ENCODE measurements around the gene KCNN4.
"Not testable (repeated sequence)": the region's sequence is repeated elsewhere in the genome, so short reads cannot be mapped to it uniquely, and the experiment has no call there.

The KCNN4 gene

DNA sequence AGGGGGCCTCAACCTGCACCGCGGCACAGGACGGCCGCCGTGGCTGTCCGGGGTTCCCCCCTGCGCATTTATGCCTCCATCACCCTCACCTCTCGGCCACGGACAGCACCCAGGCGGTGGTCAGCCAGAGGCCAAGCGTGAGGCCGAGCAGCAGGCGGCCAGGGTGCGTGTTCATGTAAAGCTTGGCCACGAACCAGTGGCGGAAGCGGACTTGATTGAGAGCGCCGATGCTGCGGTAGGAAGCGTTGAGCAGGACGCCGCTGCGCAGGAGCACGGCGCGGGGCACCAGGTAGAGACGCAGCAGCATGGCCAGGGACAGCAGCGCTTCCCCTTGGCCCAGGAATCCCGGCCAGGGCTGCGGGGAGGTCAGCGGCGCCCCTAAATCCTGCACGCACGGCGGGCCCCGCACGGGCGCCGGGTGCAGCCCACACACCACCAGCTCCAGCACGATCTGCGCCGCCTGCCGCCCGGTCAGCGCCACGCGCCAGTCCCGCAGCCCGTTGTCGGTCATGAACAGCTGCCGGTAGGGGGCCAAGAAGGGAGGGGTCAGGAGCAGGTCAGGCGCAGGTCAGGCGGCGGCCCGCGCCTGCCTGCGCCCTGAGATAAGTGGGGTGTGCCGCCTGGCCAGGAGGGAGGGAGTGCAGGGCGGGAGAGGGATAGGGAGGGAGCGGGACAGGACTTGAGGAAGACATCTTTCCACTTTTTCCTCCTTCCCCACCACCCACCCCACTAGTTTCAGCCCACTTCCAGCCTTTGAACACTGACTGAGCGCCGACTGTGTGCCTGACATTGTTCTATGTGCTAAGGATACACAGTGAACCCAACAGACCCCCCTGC is 6.5 kb downstream of the KCNN4 start:
- DNase-seq (ENCODE audit: low spot score) = no peak

DNA sequence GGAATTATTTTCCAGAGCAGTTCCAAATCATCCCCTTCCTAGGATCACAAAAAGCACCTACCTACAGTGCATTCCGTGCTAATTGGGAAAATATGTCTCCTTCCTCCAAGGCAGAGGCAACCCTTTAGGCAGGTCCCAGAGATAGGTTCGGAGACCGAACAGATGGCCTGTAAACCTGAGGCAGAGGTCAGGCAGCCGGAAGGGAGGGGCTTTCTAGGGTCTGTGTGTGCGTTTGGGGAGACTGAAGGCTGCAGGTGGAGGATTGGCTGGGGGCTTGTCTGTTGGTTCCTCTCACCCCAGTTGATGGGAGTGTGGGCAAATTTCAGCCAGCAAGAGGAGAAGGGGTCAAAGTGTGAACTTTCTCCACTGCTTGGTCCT is 7.1 kb downstream of the KCNN4 start:
- DNase-seq (ENCODE audit: low spot score) = no peak

DNA sequence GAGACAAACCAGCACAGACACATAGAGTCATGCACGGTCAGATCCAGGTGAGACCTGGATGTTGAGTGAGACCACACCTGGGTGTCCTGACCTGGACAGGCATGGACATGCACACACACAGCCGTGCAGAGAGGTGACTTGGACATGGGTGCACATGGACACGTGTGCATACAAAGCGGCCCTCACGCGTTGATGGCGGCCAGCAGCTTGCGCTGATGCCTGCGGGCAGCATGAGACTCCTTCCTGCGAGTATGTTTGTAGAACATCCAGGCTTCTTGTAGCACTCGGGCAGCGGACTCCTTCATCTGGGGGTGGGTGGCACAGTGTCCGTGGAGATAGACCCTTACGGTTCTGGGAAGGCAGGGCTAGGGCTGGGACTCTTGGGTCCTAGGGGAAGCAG is 11.5 kb downstream of the KCNN4 start:
- no peak for DNase-seq (ENCODE audit: low spot score)

DNA sequence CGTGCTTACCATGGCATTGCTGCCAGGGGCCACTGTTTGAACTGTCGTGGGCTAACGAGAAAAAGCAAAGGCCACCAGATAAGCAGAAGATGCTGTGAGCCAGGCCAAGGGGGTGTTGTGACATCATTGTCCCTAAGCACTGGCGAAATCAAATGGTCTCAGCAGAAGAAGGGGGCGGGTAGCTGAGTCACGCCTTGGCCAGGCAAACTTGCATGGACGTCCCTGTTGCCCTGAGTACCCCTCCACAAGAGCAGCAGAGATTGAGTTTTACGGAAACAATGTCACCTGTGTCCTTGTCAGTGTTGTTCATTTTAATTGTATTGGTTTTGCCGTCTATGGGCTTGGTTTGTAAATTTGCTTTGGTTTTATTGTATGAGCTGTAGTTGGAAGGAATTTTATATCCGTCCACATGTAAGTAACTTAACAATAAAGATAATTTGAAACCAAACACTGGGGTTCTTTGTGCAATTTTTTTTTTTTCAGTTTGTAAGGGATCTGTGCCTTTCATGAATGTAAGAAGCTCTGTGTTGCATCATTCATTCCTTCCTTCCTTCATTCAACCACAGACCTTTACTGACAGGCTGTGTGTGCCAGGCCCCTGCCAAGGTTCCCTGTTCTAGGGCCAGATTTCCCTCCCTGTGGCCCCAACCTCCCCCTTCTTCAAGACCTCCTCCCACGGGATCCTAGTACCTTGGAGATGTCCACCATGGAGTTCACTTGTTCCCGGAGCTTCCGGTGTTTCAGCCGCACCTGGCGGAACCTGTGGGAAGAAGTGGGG is 12.3 kb downstream of the KCNN4 start:
- no peak for DNase-seq (ENCODE audit: low spot score)

- DNase-seq (ENCODE audit: low spot score) = no peak
Observed at GRCh38 chr19:43767818-43768217, 13.0 kb downstream of the KCNN4 start.

DNA sequence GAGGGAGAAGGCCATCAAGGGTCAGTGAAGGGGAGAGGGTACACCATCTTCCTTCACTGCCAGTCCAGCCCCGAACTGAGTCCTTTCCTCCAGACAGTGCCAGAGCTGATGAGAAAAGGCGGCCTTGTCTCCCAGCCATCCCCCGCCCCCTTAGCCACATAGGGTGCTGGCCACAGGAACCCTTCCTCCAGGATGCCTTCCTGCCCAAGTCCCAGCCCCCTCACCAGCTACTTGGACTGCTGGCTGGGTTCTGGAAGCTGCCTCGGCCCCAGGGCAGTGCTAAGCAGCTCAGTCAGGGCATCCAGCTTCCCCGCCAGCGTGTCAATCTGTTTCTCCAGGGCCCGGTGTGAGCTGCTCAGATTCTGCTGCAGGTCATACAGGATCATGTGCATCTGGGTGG is 13.5 kb downstream of the KCNN4 start:
- DNase-seq (ENCODE audit: low spot score) = no peak

DNA sequence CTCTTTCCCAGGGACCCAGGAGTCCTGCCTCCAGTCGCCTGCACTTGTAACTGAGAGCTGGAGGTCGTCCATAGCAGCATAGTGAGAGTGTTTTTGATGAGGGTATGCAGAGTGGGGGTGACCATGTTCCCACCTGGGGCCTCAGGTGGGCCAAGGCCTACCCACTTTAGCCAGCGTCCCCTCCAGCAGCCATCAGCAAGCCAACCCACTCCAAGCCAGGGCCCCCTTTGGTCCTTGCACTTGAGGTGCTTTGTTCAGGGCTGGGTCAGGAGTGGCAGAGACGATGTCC is 14.1 kb downstream of the KCNN4 start:
- no peak for DNase-seq (ENCODE audit: low spot score)

GRCh38 chr19:43765109-43765876 is 15.5 kb downstream of the KCNN4 start:
- peak; percentile 82 for DNase-seq (ENCODE audit: low spot score)

DNA sequence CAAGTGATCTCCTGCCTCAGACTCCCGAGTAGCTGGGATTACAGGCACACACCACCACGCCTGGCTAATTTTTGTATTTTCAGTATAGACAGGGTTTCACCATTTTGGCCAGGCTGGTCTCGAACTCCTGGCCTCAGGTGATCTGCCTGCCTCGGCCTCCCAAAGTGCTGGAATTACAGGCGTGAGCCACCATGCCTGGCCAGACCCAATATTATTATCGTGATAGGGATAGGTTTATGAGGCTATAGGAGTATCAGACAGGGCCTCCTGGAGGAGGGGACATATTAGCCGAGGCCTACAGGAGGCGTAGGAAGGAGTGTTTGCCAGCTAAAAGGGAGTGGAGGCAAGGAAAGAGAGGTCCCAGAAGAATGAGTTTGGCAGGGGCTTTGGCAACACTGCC is 16.1 kb downstream of the KCNN4 start:
- not testable (repeated sequence) for DNase-seq (ENCODE audit: low spot score)

- no peak for DNase-seq (ENCODE audit: low spot score)
Observed at GRCh38 chr19:43763473-43763939, 17.3 kb downstream of the KCNN4 start.

- no peak for DNase-seq (ENCODE audit: low spot score)
Observed at GRCh38 chr19:43762814-43763213, 18.0 kb downstream of the KCNN4 start.

DNA sequence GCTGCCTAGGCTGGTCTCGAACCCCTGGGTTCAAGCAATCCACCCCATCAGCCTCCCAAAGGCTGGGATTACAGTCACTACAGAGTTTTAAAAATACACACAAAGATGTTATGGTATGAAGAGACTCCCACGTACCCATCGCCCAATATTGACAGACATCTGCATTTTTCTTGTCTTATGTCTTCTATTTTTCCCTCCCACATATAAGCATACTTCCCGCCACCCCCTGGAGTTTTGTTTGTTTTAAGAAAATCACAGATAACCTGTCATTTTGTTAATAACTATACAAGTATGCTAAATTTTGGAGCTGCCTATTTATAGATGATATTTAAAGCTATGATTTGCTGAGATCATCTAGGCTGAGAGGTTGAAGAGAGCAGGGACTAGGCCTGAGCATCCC is 19.8 kb downstream of the KCNN4 start:
- DNase-seq (ENCODE audit: low spot score) = no peak

DNA sequence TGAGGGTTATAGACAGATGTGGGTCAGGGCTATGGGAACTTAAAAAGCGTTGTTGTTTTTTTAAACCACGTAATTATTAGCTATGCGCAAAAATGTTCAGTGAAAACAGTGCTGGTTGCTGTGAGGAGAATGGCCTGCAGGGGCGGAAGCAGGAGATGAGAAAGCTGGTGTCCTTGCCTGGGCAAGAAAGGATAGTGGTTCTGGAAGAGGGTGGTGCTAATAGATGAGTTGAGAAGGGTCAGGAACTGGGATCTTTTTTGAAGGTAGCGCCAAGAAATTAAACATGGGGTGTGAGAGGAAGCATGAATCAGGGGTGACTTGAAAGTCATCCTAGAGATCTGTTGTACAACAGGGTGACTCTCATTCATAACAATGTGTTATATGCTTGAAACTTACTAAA is 21.3 kb downstream of the KCNN4 start:
- no peak for DNase-seq (ENCODE audit: low spot score)

DNA sequence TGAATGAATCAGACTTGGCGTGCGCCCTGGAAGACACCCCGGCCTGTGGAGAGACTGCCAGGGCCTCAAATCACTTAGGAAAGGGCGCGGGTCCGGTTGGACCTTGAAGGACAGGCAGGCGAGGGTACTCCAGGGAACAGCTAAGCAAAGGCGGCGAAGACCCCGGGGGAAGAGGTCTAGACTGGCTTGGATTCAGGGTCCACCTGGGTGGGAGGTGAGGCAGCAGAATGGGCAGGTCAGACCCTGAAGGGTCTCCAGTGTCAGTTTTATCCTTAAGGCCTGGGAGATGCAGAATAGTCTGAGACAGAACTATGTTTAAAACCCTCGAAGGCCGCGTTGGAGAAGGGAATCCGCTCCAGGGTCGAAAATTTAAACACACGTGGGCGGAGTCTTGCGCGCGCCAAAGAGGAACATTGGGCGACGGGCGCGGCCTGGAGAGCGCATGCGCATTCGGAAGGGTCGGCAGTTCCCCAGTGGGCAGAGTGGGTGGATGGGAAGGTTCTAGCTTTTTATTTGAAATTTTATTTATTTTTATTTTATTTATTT is 25.4 kb downstream of the KCNN4 start:
- peak; percentile 79 for DNase-seq (ENCODE audit: low spot score)

DNA sequence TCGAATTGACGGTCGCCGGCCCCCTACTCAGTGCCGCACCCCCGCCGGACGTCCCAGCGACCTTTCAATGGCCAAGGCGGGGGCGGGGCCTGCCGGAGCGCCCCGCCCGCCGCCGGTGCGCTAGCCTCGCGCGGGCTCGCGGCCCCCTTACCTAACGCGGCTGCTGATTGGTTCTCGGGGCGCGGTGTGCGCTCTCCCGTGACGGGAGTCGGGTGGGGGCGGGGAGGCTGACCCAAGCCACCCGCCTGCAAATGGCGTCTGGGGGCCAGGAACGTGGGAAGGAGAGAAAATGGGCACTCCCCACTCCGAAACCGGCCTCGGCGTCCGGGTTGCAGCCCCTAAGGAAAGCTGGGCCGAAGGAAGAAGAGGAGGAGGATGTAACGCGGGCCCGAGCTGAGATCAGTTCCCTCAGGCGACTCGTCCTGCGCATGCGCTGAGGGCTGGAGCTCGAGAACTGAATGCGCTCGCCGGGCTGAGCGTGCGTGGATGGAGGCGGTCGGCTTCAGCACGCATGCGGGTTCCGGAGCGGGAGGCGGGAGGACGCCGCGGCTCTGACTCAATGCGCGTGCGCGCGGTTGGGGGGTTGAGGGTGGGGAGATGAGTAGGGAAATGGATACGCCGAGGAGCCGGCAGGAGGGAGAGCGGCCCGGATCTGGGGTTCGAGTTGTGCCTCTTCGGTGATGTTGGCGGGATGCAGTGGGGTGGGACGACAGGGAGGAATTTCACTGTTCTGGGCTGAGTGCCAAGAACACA is 26.1 kb downstream of the KCNN4 start, which contains the start of gene SMG9:
SMG9 (minus strand) TSS at position 460 of the 753 bp plus-strand sequence. CDS start 4,221 bp downstream, outside the sequence.
- peak; percentile 98 for DNase-seq (ENCODE audit: low spot score)

DNA sequence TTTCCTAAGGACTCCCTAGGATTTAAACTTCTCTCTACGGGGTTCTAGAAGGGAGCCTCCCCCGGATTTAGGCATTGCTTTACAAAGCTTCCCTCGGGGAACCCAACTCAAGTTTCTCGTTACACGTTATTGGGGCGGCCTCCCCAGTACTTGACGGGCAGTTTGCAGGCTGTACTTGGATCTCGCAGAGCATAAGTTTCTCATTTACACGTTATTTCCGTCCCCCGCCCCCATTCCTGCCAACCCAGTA is 26.6 kb downstream of the KCNN4 start:
- no peak for DNase-seq (ENCODE audit: low spot score)

- DNase-seq (ENCODE audit: low spot score) = no peak
Observed at GRCh38 chr19:43752287-43752875, 28.4 kb downstream of the KCNN4 start.

DNA sequence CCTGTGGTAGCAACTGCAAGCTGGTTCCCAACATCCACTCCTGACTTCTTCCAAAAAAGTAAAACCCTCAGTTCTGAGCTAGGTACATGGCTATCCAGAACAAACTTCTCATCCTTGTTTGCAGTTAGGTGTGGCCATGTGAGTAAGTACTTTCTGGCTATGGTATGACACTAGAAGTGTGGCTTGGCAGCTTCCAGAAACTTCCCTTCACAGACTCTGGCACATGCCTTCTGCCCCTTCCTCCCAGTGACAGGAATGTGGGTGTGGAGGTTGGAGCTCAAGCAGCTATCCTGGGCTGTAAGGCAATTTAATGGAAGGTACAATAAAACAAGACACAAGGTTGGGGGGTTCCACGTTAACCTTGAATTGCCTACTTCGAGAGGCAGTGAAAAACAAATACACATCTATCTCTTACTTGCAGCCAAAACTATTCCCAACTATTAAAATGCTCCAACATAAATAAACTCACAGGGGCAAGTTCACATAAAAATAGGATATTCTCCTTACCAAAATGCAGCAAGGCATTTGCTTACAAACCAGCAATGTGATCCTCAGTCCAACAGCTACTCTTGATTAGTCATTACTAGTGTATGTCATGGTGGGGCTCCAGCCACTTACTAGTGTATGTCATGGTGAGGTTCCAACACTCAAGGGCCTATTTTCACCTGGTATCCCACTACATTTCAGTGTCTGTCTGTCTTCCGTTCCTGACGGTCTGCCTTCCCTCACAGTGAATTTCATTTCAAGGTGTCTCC is 29.1 kb downstream of the KCNN4 start:
- DNase-seq (ENCODE audit: low spot score) = no peak

DNA sequence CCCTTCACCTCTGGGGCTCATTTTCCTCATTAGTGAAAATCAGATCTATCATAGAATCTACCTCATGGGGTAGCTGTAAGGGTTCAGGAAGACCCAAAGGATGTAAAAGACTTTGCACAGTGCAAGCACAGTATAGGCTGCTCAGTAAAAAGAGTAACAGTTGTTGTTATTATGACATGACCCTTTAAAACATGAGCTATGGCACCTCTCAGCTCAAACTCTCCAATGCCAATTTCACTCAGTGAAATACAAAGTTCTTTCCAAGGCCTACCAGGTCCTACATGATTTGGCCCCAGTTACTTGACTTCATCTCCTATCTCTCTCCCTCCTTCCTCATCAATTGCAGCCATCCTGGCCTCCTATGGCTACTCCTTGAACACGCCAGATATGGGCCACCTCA is 30.9 kb downstream of the KCNN4 start:
- no peak for DNase-seq (ENCODE audit: low spot score)

GRCh38 chr19:43749152-43749551 is 31.6 kb downstream of the KCNN4 start:
- DNase-seq (ENCODE audit: low spot score) = no peak

DNA sequence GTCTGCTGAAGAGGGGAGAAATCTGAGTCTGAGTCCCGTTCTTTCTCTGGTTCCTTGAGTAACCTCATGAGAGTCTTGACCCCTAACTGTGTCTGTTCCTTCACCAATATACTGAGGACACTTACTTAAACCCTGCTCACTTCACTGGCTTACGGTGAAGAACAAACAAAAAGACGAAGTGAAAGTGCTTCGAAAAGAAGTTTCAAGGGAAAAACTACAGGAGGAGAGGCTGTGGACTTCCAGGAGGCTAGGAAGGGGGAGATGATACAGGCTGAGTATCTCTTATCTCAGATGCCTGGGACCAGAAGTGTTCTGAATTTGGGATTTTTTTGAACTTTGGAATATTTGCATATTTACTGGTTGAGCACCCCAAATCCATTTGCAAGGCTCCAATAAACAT is 32.1 kb downstream of the KCNN4 start:
- no peak for DNase-seq (ENCODE audit: low spot score)

Data from CD4-positive, alpha-beta T cell treated with Interleukin-2 at 100 ng/mL for 4 hours (primary cell).